GM18868 (cell line): ENCODE results near the gene NOX5.

ENCODE experiments used
- ATAC-seq: cut with Tn5 transposase; IDR thresholded peaks from one replicate; pipeline ENCODE4 v1.9.1; 2021; ENCODE audit warnings: mild to moderate bottlenecking, moderate library complexity; ENCODE audit not compliant: unreplicated experiment

Gene NOX5

DNA sequence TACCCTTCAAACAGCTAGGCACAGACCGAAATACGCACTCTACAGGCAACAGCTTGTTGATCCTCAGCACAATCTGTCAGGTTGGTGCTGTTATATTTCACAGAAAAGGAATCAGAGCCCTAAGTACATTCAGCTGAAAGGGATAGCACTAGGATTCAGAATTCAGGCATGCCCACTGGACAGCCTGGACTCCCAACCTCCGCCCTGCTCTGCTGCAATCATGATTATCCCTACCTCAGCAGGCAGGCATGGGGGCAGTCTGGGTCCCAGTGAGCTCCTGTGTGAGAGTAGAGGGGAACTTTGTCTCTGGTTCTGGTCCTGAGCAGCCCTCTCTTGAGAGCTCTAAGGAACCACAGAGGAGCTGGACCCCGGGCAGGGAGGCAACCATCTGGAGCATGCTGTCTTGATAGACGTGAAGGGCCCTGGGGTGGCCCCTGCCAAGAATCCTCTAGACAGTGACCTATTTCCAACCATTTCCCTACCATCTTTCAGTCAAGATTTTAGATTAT is 23.4 kb upstream of the NOX5 start:
- ATAC-seq, result no peak

DNA sequence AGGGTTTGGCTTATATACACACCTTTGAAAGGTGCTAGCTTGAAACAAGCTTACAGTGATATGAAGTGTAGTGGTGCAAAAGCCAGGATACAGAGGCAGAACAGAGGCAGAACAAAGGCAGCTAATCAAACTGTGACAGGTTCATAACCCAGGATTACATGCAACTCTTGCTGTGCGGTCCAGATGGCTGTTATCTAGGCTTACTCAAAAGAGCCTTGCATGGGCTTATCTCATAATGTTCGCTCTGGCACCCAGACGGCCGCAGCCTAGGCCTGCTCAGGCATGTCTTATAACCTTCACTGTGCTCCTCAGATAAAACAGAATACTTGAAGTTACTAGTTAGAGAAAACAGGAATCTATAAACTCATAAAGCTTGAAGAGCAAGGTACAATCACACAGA is 22.8 kb upstream of the NOX5 start:
- ATAC-seq, result no peak

DNA sequence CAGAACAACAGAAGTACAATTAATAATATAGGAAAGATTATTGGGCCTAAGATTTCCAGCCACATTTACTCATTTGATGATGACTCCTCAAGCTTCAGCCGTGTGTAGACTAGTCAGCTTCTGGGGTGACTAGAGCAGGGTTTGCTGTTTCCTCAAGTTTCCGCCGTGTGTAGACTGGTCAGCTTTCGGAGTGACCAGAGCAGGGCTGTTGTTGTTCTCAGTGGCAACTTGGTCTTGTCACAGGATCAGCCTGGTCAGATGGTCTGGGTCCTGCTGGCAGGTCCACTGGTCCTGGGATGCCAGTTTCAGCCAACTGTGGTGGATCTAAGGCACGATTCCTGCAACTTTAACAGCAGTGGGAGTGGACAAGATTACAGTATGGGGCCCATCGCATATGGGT is 21.8 kb upstream of the NOX5 start:
- no peak for ATAC-seq

DNA sequence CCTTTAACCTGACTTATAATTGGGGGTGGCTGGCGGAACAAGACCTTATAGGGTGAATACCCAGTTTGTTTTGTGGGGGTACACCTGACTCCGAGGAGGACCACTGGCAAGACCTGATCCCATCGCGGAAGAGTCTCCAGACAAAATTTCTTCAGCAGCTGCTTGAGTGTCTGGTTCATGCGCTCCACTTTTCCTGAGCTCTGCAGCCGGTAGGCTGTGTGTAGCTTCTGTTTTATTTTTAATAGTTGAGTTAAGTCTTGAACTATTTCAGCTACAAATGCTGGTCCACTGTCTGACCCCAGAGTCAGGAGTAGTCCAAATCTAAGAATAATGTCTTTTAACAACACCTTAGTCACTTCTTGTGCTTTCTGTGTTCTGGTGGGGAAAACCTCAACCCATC is 21.2 kb upstream of the NOX5 start:
- no peak for ATAC-seq

DNA sequence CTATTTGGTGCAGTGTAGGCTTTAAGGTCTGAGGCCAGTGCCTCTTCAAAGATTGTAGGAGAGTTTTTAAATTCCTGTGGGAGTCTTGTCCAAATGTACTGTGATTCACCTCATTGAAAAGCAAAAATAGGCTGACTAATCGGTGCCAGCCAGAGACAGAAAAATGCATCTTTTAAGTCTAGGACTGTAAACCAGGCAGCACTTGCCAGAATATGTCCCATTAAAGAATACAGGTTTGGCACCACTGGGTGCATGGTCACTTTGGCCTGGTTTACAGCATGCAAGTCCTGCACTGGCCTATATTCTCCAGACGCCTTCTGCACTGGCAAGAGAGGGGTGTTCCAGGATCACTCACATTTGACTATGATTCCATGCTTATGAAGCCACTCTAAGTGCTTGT is 20.3 kb upstream of the NOX5 start:
- no peak for ATAC-seq

DNA sequence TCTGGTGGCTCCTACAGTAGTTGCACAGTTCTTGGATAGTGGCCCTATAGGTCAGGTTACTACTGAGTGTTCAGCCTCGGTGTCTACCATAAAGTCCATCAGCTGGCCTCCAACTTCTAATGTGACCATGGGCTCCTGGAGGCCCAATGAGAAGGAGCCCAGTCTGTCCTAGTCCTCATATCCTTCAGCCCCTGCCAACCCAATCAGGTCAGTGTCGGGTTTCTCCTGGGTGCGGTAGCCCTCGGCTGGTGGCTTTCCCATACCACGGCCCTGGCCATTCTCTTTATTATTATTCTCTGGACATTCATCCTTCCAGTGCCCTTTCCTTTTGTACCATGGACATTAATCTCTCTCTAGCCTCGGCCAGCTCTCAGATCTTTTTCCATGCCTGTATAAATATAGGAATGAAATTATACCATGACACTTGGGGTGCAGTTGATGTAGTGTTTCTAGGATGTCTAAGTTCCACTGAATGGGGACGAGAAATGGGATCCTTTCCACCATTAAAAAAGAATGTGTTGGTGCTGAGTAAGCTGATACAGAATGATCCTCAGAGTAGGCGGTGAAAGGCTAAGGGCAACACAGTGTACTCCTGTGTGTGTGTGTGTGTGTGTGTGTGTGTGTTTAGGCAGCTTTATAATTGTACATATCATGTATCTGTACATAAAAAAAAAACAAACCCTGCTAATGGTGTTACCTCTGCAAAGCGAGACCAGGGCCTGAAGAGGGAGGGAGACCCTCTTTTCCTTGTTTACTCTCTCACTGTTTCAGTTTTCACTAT is 19.3 kb upstream of the NOX5 start:
- ATAC-seq, result no peak

DNA sequence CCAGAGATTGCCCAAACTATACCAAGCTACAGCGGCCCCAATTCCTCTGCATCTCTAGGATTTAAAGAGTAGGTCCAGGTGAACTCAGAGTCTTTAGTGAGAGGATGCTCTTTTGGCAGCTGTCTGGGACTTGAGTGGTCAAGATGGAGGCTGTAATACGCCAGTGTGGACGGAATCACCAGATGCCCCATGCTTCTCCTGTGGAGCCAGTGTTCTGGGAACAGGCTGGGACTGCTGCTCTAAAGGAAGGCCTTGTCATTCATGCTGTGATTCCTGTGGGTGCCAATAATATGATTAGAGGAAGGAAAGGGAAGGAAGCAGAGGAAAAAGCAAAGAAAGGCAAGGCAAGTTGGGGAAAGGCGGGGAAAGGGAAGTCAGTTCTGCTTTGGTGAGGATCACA is 17.4 kb upstream of the NOX5 start:
- no peak for ATAC-seq

DNA sequence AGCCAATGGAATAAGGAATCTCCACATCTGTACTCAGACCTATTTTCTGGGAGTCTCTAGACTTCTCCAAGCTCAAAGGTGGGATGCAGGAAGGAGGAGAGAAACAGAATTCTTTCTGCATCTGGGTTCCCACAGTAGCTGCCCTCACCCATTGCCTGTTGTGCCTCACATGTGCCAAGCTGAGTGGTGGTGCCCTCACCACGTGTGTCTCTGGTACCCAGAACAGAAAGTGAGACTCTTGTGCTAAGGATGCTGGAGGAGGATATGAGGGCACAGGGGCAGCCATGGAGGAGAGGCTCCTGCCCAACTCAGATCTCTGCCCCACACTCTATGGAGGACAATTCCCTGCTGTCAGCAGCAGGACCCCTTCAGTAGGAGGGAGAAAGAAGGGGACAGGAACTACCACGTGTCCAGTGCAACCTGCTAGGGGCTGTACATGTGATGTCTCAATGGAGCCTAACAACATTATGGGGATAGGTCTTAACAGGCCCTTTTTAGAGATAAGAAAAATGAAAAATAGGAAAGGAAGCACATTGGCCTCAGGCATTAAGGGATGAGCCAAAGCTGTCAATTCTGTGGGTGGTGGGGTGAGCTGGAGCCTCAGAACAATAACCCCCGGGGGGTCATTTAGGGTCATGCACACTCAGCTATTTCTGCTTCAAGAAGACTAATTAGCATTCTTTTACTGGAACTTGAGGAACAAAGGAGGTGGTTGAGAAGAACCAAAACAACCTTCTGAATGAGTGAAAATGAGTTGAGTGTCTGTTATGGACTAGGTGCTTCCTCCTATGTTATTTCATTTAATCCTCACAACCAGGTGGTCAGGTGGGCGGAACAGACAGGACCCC is 16.3 kb upstream of the NOX5 start:
- no peak for ATAC-seq

DNA sequence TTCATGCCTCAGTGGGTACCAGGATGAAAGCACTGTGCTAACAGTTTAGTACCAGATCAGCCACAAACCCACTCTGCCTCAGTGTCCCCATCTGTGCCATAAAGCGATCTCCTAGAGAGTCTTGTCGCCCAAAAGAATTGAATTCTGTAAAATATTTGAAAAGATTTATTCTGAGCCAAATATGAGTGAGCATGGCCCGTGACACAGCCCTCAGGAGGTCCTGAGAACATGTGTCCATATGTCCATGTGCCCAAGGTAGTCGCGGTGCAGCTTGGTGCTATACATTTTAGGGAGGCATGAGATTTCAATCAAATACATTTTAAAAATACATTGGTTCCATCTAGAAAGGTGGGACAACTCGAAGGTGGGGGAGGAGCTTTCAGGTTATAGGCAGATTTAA is 15.4 kb upstream of the NOX5 start:
- ATAC-seq, result no peak

DNA sequence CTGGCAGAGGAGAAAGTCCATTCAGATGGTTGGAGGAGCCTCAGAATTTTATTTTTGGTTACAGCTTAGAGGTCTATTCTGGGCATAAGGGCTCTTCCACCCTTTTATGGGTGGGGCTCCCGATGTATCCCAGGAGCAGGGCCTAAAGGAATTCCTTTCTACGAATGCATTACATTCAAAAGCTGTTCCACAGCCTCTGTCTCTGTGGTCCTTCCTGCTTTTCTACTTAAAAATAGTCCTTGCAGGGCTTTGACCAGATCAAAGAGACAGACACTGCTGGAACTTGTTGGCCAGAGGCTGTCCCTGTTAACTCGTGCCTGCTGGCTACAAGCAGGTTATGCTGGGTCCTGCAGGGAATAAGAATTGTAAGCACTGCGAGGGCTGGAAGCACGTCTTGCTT is 14.4 kb upstream of the NOX5 start:
- ATAC-seq, result no peak

DNA sequence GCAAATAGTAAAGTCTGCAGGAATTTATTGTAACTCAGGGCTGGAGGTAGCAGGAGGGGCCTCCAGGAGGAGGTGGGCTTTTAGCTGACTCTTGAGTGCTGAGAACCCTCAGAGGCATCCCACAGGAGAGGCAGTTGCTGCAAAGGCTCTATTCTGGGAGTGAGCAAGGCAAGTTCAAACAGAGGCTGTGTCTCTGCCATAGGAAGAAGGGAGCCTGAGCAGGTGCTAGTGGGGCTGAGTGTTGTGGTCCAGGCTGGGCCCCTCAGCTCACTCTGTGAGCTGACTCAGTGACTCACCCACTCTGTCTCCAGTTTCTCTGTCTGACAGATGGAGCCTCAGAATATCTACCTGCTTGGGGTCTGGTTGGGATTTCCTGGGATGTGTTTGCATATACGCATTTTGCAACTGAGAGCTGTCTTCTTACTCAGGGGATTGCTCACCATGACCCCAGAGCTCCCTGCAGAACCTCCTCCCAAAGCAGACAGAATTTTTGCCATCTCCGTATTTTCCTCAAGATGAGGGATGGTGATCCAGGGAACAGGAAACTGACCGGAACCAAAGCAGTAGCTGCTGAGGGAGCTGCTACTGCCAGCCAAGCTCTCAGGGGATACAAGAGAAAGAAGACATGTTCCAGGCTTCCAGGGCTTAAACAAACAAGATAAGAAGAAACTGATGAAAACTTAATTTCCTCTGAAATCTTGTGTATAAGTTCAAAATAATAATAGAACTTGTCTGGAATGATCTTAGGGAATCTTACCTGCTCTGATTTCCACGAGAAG is 13.6 kb upstream of the NOX5 start:
- no peak for ATAC-seq

DNA sequence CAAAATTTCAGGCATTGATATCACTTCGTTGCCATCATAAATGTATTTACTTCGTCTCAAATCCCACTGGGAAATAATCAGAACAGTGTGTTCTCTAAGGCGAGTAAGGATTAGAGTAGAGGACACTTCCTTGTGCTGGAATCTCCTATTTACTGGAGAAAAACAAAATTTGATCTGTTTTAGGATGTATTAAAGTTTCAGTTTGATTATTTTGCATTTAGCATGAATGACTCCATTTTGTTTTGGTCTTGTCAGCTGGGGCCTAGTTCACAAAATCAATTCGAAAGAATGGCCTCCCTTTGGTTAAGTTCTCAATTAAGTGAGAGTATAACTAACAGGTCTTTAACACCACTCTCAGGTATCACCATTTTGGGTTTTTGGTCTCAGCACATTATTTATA is 11.7 kb upstream of the NOX5 start:
- no peak for ATAC-seq

DNA sequence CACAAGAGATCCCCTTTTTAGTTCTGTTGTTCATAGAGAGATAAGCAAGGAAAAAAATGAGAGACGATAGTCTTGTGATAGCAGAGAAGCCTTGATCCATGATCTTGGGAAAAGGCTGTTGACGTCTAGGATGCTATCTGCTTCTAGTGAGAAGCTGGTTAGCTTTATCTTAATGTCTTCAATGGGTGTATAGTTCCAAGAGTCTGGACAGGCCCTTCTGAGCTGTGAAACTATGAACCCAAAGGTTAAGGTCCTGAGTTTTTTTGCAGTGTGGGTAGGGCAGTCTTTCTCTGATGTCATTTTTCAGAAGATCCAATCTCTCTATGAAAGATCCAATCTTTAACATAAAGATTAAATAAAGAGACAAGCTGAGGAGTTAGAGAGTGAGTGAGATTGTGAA is 10.5 kb upstream of the NOX5 start:
- ATAC-seq, result no peak

DNA sequence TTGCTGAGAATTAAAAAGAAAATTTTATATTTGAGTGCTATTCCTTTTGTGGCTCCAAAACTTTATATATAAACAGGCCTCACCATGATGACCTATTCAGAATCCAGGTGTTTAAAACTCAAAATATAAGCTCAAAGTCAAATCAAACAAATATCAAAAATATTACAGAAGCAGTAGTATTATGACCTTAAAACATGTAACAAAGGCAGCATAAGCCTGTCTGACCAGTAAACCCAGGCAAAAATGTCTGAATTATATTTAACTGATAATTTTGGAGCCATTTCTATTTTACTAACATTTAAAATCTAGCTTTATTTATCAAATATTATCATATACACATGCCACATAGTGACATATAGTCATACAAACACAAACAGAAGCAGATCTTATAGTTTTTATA is 6.4 kb upstream of the NOX5 start:
- ATAC-seq, result no peak

DNA sequence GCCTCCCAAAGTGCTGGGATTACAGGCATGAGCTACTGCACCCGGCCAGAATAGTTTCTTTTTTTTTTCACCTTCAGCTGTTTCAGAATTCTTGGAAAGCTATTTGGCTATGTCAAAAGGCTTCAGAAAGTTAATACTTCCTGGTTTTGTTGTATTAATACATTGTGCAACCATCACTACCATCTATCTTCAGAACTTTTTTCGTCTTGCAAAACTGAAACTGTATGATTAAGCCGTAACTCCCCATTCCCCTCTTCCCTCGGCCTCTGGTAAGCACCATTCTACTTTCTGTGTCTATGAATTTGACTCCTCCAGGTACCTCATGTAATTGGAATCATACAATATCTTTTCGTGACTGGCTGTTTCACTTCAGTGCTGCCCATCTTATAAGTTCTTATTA is 5.2 kb upstream of the NOX5 start:
- ATAC-seq, result no peak

DNA sequence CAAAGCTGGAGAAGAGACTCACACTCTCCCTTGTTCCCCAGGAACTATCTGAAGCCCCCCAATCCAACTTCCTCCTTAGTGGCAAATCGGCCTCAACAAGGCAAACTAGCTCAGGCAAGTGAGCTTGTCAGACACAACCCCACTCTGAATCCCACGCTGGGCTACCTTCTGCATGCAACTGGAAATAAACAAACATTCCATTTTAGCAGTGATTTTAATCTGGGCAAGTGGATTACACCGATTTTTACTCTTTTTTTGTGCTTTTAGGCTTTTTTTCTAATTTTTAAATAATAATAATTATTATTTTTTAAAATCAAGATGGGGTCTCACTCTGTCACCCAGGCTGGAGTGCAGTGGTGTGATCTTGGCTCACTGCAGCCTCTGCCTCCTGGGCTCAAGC is 2.9 kb upstream of the NOX5 start:
- no peak for ATAC-seq

DNA sequence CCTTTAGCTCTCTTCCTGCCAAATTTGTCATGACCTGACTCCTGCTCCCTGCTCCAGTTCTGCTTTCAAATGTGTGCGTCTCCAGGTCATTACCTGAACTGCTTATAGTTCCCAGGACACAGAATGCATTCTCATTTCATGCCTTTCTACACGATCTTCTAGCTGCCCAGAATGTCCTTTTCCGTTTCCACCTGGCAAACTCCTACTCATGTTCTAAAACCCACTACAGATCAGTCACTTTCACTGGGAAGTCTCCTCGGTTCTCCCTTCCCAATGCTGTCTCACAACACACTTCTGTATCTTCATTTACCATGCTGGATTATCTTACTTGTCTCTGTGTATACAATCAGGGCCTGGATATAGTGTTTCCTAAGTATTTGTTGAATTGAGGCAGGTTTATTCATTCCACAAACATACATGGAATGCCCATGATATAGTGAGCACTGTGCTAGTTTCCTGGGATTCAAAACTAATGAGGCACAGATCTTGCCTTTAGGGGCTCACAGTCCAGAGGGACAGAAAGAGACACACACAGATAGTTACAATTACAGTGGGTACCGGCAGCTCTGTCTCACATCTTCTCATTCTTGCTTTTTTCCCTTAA is 1.6 kb upstream of the NOX5 start:
- ATAC-seq, result no peak

DNA sequence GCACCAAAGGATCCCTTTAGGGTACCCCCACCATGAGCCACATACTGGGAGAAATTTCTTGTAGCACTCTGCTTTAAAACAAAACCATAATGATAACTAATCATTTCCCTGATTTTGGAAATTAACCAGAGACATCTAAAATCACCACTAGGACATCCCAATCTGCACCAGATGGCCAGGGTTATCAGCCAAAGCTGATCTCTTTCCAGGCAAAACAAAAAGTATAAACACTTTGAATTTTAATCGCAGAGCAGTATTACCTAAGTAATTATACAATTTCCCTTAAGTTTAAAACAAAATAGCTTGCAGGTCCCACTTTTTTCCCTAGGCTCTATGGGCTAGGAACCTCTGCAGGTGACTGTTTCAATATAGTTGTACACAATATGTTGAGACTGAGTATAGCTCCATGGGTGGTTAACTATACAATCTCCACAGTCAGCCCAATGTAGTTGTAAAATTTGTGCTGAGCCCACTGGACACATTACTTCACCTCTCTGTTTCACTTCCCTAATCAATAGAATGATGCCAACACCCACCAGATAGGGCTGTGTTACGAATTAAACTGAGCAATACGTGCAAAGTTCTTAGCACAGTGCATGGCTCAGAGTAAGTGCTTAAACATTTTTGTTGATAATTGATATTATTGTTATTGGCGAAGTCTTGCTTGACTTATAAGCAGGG is 629 bp upstream of the NOX5 start:
- ATAC-seq, result no peak

DNA sequence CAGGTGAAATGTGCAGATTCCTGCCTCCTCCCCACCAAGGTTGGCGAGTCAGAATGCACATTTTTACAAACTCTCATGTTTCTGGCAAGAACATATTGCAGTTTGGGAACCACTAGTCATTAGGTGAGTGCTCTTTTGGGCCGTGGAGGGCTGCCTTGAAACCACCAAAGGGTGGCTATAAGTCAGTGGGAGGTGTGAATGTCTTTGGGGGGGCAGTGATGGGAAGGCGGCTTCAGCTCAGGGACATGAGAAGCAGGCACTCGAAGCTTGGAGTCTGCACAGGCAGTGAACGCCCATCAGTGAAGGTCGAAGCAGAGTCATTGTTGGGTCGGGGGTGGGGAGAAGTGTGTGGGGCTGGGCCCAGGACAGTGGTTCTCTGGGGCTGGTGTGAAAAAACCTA is 1.1 kb downstream of the NOX5 start:
- no peak for ATAC-seq

DNA sequence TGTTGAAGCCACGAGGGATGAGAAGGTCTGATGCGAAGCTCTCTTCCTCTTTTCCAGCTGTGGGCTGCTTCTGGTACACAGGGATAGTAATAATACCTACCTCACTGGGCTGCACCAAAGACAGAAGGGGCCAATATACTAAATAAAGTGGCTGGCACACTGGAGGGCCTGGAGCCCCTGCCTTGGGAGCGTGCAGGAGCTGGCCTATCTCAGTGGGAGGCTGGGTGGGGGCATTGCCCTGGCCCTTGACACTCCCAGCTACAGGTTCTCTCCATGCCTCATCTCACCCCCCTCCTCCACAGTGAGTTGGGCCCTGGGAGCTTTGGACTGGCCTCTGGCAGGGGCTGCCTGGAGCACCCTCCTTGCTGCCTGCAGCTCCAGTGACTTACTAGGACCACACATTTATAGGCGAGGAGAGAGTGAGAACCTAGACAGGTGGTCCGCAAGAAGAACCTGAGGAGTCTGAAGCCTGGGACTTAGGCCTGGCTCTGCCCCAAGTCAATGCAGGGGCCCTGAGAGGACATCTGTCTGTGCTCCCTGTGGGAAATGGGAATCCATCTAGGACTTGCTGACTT is 1.6 kb downstream of the NOX5 start:
- ATAC-seq, result no peak
